GM23248 (cell line): Measurements from ENCODE around the gene CLDN4.

Experiments
- EZH2 ChIP-seq: fragments of 200-600 bp; sonication (generic); IDR thresholded peaks from 2 replicates; pipeline ENCODE4 v1.6.1; 2018; ENCODE audit warnings: antibody characterized with exemption, mild to moderate bottlenecking; ENCODE audit not compliant: insufficient read depth, poor library complexity, severe bottlenecking
- EZH2phosphoT487 ChIP-seq: fragments of 200-600 bp; sonication (generic); IDR thresholded peaks from 2 replicates; pipeline ENCODE4 v1.6.1; 2018; ENCODE audit warnings: antibody characterized with exemption, moderate library complexity, mild to moderate bottlenecking, low read depth; ENCODE audit not compliant: insufficient read depth

GRCh38 chr7:73811760-73812168, 19.0 kb upstream of the CLDN4 start:
- no peak for TF ChIP-seq EZH2phosphoT487
- no peak for TF ChIP-seq EZH2
